Fibroblast of lung (primary cell): Measurements from ENCODE around the gene ARF4.

Source experiments
- EZH2 ChIP-seq: IDR thresholded peaks from 2 replicates; pipeline ENCODE4 v1.5.1; 2012; ENCODE audit warnings: low read length, control low read depth, mild to moderate bottlenecking; ENCODE audit errors: missing control alignments
- TF ChIP-seq, protein P1 (sequence below), 2 donors: IDR thresholded peaks in 1 of 2; conservative IDR thresholded peaks in 1 of 2; 1 replicate in 1 of 2; 2 replicates in 1 of 2; pipeline ENCODE4 v1.5.1; 2011 to 2012; ENCODE audit warnings: low read length in 2 of 2, control low read depth in 1 of 2, inconsistent platforms in 1 of 2, low read depth in 1 of 2, mild to moderate bottlenecking in 1 of 2

DNA sequence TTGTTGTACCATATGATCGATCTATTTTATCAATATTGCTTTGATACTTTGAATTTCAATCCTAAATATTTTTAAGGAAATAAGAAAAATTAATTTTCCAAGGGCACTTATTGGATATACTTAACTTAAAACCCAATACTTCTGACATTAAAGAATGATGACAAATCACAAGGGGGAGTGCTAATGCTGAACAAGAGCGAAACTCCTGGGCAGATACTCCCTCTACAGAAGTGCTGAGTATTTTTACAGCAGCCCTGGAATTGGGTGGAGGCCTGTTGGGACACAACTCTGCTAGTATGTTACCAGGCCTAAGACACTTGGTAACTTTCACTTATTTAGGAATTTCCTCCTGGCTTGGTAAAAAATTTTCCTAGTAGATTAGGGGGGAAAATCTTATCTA is 49.6 kb upstream of the ARF4 start:
- TF ChIP-seq, protein P1, sequence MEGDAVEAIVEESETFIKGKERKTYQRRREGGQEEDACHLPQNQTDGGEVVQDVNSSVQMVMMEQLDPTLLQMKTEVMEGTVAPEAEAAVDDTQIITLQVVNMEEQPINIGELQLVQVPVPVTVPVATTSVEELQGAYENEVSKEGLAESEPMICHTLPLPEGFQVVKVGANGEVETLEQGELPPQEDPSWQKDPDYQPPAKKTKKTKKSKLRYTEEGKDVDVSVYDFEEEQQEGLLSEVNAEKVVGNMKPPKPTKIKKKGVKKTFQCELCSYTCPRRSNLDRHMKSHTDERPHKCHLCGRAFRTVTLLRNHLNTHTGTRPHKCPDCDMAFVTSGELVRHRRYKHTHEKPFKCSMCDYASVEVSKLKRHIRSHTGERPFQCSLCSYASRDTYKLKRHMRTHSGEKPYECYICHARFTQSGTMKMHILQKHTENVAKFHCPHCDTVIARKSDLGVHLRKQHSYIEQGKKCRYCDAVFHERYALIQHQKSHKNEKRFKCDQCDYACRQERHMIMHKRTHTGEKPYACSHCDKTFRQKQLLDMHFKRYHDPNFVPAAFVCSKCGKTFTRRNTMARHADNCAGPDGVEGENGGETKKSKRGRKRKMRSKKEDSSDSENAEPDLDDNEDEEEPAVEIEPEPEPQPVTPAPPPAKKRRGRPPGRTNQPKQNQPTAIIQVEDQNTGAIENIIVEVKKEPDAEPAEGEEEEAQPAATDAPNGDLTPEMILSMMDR (conservative IDR thresholded peaks at IDR 0.05 in 1 of 2, IDR thresholded peaks at IDR 0.05 in 1 of 2; ENCODE audit: low read depth in 1 of 2, low read length in 2 of 2), result no peak
- TF ChIP-seq EZH2, result no peak
